DMS153 treated with DMSO at 0.1 percent for 48 hours (cell line): ENCODE data around the gene SARDH.
"Not testable (repeated sequence)": the region's sequence is repeated elsewhere in the genome, so short reads cannot be mapped to it uniquely, and the experiment has no call there.

ENCODE experiments used
- DNase-seq: peaks from one replicate; lab custom pipeline; 2025; ENCODE audit not compliant: unreplicated experiment; lab: John Stamatoyannopoulos, UW

The SARDH gene

DNA sequence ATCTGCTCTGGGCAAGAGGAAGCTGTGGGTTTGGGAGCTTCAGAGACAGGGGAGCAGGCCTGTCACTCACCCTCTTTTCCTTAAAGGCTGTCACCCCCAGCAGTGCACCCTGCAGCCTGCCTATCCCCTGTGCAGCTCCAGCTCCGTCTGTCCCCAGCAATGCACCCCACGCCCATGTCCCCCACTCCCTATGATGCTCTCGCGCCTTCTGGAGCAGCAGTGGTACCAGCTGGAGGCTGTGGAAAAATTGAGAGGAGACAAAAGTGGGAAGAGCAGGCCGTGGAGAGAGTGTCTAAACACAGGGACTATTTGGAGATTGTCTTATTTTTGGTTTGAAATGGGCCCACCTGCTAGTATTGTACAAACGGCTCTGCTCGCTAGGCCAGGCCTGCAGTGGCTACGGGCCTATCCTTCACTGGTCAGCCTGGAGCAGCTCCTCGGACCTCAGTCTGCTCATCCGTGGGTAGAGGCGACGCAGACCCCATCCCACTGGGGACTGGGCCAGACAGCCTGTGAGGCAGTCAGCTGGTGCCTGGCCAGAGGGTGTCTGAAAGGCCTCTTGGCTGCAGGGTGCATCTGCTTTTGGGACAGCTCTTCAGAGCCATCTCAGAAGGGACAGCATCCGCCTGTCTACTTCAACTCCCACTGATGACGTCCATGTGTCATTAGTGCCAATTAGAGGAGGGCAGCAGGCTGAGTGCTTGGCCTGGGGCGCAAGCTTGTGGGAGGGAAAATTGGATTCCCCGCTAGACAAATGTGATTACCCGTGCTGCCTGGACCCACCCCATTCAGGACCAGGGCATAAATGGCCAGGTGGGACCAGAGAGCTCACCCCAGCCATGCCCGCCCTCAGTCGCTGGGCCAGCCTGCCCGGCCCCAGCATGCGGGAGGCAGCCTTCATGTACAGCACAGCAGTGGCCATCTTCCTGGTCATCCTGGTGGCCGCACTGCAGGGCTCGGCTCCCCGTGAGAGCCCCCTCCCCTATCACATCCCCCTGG is 102.3 kb downstream of the SARDH start, which contains the start of gene DBH:
DBH (plus strand) TSS at position 831 of the 999 bp plus-strand sequence; CDS start at position 840, 9 bp downstream.
- DNase-seq, result no peak

GRCh38 chr9:133635098-133635497 is 103.1 kb downstream of the SARDH start:
- no peak for DNase-seq

- peak; percentile 52 for DNase-seq
Measured at GRCh38 chr9:133634081-133634691, 104.0 kb downstream of the SARDH start.

DNA sequence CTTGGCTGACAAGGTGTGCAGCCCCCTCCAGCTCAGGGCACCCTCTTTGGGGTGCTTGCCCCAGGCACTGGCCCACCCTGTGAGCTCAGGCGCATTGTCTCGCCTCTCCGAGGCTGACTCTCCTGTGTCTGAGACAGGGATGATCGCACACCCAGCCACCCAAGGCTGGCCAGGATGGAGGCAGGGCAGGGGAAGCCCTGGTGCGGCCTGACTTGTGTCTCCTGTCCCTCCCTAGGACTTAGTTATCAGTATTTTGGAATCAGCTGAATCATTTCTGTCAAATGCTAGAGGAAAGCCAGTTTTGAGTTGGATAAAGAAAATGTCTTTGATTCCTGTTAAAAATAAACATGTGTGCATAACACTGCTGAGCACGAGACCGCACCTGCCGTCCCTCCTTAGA is 104.5 kb downstream of the SARDH start:
- no peak for DNase-seq

- DNase-seq, result peak; percentile 58
Measured at GRCh38 chr9:133632806-133633680, 105.1 kb downstream of the SARDH start.

- no peak for DNase-seq
Measured at GRCh38 chr9:133631111-133631510, 107.0 kb downstream of the SARDH start.

- no peak for DNase-seq
Measured at GRCh38 chr9:133629221-133630110, 108.7 kb downstream of the SARDH start.

- no peak for DNase-seq
Measured at GRCh38 chr9:133628766-133629165, 109.4 kb downstream of the SARDH start.

DNA sequence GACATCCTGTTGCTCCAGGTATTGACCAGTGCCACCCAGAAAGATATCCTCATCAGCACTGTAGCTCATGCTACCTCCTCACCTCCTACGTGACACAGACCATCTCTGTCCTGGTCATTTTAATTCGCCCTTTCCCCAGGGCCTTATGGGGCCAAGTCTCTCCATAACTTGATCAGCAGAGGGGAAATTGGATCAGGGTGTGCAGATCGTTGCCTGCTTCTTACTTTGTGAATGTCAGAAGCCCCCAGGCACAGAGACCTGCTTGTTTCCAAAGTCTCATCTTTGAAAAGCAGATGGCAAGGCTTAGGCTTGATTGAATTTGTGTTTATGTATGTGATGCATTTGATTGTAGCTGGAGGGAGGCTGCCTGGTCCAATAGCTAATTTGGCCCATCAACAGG is 110.8 kb downstream of the SARDH start:
- DNase-seq, result no peak

DNA sequence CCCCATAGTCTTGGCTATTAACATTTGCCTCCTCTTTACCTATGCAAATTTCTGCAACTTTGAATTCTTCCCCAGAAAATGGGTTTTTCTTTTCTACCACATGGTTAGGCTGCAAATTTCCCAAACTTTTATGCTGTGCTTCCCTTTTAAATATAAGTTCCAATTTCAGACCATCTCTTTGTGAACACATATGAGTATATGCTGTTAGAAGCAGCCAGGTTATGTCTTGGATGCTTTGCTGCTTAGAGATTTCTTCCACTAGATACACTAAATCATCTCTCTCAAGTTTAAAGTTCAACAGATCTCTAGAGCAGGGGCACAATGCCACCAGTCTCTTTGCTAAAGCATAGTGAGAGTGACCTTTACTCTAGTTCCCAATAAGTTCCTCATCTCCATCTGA is 112.1 kb downstream of the SARDH start:
- DNase-seq, result not testable (repeated sequence)

- no peak for DNase-seq
Measured at GRCh38 chr9:133622555-133622954, 115.6 kb downstream of the SARDH start.

- no peak for DNase-seq
Measured at GRCh38 chr9:133621725-133622267, 116.4 kb downstream of the SARDH start.

GRCh38 chr9:133619791-133620190 is 118.4 kb downstream of the SARDH start:
- peak; percentile 39 for DNase-seq

DNA sequence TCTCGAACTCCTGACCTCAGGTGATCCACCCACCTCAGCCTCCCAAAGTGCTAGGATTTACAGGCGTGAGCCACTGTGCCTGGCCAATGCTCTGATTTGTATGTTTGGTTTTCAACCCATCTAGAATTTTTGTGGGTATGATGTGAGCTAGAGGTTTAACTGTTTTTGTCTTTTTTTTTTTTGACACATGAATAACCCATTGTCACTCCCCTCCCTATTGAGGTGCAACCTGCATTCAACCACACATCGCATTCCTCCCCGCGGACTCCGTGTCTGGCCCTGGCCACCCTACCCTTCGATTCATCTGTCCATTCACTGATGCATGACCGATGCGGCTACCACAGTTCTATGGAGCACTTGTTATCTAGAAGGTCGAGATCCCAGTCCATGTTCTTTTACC is 119.4 kb downstream of the SARDH start:
- no peak for DNase-seq

DNA sequence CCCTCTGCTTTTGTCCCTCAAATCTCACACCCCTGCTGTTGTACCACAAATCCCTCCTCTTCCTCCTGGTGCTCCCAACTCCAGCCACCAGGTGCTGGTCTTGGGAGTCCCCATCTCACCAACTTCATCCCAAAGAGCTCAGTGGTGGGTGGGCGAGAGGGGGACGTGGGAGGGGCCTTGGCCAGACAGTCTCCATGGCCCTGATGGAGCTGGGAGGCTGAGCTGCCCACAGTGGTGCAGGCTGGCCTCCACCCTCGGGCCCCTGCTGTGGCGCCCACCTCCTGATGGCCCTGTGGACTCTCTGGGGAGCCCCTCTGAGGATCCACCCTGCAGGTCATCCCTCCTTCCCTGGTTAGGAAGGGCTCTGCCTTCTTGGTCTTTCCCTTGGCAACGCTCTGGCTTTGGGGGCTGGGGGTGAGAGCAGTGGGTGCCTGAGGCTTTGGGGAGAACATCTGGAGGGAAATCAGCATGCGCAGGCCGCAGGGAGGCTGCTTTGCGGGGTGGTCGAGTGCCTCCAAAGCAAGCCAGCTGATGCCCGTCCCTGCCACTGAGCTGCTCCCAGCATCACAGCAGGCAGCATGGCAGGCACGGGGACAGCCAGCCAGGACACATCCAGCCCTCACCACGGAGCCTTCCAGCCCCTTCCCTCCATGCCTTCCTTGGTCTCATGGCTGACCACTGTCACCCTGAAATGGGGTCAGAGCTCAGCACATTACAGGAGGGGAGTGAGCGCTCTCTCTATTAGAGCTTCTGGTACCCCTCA is 121.3 kb downstream of the SARDH start:
- no peak for DNase-seq

DNA sequence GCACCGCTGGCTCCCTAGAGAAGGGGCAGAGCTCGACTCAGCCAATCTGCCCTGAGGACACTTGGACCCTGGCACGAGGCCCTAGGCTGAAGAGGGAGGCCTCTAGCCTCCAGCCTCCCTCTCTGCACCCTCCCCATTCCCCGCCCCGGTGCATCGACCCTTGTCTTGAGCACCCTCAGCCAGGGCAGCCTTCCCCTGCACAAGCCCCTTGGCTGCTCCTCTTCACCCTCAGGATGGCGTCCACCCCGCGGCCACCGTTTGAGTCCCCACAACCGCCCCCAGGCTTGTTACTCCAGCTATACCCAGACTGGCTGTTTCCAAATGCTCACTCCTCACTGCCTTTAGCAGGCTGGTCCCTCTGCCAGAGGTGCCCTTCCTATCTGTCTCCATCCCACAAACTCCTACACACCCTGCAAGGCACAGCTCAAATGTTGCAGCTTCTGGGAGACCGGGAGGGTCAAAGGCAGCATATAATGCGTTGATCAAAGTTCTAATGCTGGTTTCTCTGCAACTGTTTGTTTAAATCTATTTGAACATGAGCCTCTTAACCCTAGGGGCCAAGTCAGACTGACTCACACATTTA is 122.5 kb downstream of the SARDH start:
- DNase-seq, result no peak

- no peak for DNase-seq
Measured at GRCh38 chr9:133615186-133615585, 123.0 kb downstream of the SARDH start.

DNA sequence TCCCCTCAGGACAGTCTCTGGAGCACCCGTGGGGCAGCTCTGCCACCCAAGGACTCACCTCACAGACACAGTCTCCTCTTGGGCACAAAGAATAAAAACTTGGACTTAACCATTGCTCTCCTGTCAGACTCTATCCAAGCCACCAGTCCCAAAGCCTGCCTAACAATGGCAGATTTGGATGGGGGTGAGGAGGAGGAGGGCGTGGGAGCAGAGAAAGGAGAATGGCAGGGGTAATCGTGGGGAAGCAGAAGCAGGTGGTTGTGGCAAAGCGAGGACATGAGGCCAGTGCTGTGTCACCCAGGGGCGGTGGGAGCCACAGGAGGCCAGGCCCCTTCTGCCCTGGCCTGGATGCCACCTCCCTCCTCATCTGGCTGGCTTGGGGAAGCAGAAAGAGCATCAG is 123.5 kb downstream of the SARDH start:
- DNase-seq, result no peak

DNA sequence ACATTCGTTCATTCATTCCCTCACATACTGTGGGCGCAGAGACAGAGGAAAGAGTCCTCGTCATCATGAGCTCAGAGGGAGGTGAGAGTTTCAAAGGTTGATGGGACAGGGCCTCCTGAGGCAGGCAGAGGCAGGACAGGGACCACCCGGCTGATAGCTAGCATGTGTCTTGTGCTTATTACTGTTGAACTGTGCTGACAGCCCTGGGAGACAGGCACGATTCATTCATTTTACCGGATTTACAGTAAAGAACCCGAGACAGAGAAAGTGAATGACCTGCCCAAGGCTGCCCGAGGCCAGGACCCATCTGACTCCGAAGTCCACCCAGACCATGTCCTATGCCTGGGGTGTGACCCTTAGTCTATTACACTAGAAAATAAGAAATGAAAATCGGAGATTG is 124.1 kb downstream of the SARDH start:
- DNase-seq, result no peak
